Spleen (tissue), 7 donors: ENCODE data around the gene SIM2.

Experiments
- CTCF ChIP-seq, 11 experiments: fragments of 200-600 bp in 7 of 11; fragments of 450-650 bp in 4 of 11; sonication (generic) in 4 of 11; IDR thresholded peaks in 8 of 11; conservative IDR thresholded peaks in 3 of 11; 1 replicate in 7 of 11; 2 replicates in 4 of 11; pipeline versions ENCODE4 v1.4.0 to v1.8.0; 2016 to 2021; ENCODE audit warnings: antibody characterized with exemption in 11 of 11, inconsistent platforms in 4 of 11, mild to moderate bottlenecking in 1 of 11
- POLR2A ChIP-seq, 3 donors: fragments of 450-650 bp; IDR thresholded peaks; one replicate each; pipeline ENCODE4 v1.5.1; 2017; ENCODE audit warnings: antibody characterized with exemption in 3 of 3, mild to moderate bottlenecking in 1 of 3
- donor health status: DM: no; HTN: no; CAD: no; lungs with moderate emphysema.
- donor health status: DM: no; HTN: no; CAD: no.
- donor health status: DM: no; HTN: no; CAD: no.

GRCh38 chr21:36654324-36654723 lies 44.6 kb upstream of the SIM2 start:
- TF ChIP-seq POLR2A (IDR thresholded peaks at IDR 0.05) (no peak), CTCF (IDR thresholded peaks at IDR 0.05 in 8 of 11, conservative IDR thresholded peaks at IDR 0.05 in 3 of 11) (no peak)
